GM19328 (cell line): Measurements from ENCODE around the gene ZAP70.

Experiments
- ATAC-seq: cut with Tn5 transposase; IDR thresholded peaks from one replicate; pipeline ENCODE4 v1.9.1; 2021; ENCODE audit warnings: mild to moderate bottlenecking, moderate library complexity; ENCODE audit not compliant: unreplicated experiment

ZAP70 gene

DNA sequence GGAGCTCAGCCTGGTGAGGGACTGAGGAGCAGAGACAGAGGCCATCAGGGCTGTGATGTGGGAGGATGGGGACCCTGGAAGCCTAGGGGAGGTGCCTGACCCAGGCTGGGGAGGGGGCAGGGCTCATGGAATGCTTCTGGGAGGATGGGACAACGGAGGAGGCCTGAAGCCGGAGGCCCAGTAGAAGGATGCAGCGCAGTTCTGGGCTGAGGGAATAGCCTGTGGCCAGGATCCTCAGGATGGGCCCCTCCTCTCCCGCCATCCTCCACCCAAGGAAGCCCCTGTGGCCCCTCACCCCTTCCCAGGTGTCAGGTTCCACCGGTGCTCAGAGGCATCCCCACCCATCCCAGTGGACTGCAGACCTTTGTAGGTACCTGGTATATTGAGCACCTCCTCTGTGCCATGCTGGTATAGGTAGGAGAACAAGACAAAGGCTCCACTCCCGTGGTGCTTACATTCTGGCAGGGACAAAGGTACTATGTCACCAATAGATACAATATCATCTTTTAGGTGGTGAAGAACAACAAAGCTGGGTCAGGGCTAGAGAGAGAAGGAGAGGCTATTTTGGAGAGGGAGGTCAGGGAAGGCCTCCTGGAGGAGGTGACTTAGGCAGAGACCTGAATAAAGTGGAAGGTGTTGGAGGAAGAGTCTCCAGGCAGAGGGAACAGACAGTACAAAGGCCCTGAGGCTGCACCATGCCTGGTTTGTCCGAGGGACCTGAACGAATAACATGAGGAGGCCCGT lies 2.7 kb downstream of the ZAP70 start:
- ATAC-seq: no peak

DNA sequence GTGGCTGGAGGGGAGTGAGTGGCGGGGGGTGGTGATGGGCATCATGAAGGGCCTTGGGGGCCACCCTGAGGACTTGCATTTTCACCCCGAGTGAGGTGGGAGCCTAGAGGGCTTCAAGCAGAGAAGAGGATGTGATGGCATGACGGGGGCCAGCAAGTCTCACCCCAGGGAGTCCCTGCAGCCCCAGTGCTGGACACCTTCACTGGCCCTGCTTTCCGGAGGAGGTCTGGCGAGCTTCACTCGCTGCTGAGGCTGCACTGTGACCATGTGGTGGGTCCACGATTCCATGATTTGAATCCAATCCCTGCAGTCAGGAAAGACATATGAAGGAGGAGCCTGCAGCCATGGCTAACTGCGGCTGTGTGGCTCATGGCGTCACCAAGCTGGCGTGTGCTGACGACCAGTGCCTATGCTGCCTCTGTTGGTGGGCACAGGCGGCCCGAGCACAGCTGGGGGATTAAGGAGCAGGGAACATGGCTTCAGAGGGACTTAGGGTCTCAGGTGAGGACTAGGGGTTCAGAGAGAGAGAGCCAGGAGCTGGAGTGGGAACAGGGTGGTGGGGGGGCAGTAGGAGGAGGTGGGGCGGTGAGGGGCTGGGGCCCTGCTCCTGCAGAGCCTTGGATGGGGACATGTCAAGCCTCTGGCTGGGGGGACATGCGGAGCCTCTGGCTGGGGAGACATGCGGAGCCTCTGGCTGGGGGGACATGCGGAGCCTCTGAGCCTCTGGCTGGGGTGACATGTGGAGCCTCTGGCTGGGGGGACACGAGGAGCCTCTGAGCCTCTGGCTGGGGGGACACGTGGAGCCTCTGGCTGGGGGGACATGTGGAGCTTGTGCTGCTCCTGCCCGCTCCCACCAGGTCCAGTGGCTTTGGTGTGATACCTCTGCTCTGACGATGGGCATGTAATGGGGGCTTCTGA lies 3.6 kb downstream of the ZAP70 start:
- ATAC-seq: no peak

GRCh38 chr2:97717613-97717995 lies 4.2 kb downstream of the ZAP70 start:
- no peak for ATAC-seq

GRCh38 chr2:97718051-97718882 lies 4.9 kb downstream of the ZAP70 start:
- peak; percentile 62 for ATAC-seq

GRCh38 chr2:97718942-97719341 lies 5.6 kb downstream of the ZAP70 start:
- ATAC-seq: no peak

- no peak for ATAC-seq
Measured at GRCh38 chr2:97719362-97720155, 6.2 kb downstream of the ZAP70 start.

GRCh38 chr2:97720746-97721145 lies 7.4 kb downstream of the ZAP70 start:
- ATAC-seq: no peak

GRCh38 chr2:97722227-97722626 lies 8.9 kb downstream of the ZAP70 start:
- no peak for ATAC-seq

- no peak for ATAC-seq
Measured at GRCh38 chr2:97723156-97724072, 10.0 kb downstream of the ZAP70 start.

- ATAC-seq: no peak
Measured at GRCh38 chr2:97724073-97724410, 10.7 kb downstream of the ZAP70 start.

DNA sequence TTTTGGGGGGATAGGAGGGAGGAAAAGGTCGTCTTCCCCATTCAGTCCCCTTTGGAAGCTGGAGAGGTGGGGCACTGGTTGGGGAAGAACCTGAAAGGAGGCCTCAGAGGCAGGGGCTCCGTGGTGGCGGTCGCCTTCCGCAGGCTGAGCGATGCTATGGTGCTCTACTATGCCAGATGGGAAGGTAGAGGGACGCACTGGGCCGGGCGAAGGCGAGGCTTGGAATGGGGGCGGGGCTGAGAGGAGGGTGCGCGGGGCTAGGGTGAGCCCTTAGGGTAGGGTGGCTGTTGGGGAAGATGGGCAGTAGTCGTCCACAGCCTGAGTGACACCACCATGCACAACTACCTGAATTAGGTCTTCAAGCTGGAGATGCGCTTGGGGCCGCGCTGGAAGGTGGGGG lies 11.1 kb downstream of the ZAP70 start:
- ATAC-seq: no peak

GRCh38 chr2:97724946-97725688 lies 11.7 kb downstream of the ZAP70 start:
- ATAC-seq: no peak

DNA sequence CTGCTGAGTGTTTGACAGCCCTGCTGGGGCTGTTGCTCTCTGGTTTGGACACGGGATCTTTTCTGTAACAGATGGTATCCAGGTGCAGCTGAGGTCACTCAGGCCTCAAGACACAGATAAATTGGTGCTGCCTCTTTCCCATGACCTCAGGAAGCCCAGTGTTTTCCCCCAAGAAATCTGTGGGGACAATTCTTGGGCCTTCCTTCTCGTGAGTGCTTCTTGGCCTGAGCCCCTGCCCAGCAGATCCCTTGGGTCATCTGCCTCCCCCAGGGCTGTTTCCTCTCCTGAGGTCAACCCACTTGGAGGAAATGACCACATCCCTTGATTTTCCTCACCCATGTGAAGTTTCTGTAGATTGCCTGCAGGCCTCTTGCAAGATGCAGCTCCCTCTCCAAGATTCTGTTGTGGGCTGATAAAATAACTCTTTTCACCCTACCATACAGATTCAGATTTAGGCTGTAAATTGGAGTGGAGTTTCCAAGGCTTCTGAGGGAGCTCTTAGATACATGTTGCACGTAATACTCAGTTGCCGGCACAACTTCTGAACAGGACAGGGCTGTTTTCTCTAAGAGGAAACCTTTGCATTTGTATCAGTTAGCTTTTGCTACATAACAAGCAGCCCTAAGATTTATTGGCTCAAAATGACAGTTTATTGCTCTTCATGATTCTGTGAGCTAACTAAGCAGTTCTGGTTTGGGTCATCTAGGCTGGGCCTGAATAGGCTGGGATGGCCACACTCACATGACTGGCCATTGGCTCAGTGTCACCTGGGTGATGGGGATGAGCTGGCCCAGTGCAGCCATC lies 13.1 kb downstream of the ZAP70 start:
- no peak for ATAC-seq

DNA sequence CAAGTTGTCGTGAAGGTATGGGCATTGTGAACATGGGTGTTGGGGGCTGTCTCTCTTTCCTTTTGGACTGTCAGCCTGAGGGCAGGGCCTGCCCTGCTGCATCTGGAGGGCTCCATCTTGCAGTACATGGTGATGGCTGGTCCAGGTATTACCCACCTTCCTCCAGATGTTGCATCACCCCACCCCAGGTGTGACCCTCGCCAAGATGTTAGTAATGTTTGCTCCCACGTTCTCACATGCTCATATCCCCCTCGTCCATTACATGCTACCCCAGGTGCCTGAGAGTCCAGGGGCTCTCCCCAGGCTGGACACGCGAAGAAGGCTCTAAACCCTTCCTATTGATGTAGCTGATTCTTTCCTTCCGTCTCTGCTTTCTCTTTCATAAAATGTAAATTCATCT lies 13.9 kb downstream of the ZAP70 start:
- ATAC-seq: no peak

- ATAC-seq: no peak
Measured at GRCh38 chr2:97728091-97728731, 14.8 kb downstream of the ZAP70 start.

DNA sequence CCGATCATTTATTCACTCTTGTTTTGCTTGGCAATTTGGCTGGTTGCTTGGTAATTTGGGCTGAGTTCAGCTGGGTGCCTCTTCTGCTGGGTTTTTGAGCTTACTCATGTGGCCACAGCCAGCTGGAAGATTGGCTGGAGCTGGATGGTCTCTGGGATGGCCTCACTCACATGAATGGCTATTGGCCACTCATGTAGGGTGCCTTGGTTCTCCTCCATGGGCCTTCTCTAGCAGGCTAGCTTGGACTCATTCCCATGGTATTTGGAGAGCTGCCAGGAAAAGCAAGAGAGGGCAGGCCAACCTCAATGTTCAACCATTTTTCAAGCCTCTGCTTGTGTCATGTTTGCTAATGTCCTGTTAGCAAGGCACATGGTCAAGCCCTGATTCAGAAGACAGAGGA lies 16.9 kb downstream of the ZAP70 start:
- ATAC-seq: no peak

DNA sequence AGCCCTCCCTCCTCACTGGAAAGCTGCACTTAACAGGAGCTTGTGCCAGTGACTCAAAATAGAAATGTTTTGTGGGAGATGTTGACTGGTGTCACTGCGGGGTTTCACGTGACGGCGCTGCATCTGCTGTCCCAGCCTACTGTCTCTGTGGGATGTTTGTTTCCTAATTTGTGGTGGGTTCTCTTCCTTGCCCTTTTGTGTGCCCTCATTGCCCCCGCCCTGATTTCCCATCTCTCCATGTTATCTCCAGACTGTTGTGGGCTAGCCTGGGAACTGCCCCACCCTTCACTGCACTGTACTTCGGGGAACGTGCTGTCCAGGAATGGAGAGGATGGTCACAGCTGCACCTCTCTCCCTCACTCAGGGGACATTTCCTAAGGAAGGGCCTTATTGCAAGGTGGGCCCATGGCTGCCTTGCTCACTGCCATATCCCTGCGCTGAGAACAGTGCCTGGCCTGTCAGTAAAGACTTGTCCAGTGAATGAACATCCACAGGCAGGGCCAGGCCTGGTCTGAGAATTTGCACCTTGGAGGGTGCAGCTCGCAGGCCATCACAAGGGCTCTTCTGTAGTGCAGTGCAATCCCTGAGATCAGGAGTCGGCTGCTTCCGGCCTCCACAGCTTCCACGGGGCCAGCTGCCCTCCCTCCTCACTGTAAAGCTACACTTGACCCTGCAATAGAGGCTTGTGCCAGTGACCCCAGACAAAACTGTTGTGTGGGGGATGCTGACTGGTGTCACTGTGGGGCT lies 18.1 kb downstream of the ZAP70 start:
- no peak for ATAC-seq
